K562 (cell line): ENCODE results near the gene NR1I3. TPM values are rescaled to one million over a fixed set of nuclear protein-coding genes. Genes with fewer than 3 reads are reported as not detected.

Experiments used
- ATAC-seq: fragments of 200-7000 bp; cut with Tn5 transposase; 3 replicates; pipeline ENCODE4 v1.9.1; 2020; ENCODE audit warnings: moderate library complexity
- BruUV-seq: library from RNA; stranded (reverse); fragments of 400-500 nt; replicated peaks from 2 replicates; lab custom pipeline; 2021; lab: Mats Ljungman, UMichigan
- CTCF ChIA-PET: fragments of 300-600 bp; formaldehyde crosslinking; extraction: SDS; loops from one replicate; lab custom pipeline; 2021; ENCODE audit warnings: low intra/inter-chr PET ratio; lab: Yijun Ruan, JAX
- POLR2A ChIA-PET: fragments of 300-600, 350-650 bp; sonication (Branson Sonifier 250); formaldehyde crosslinking; extraction: SDS; loops from one replicate; lab custom pipeline; 2021; ENCODE audit warnings: antibody characterized with exemption, inconsistent platforms; lab: Yijun Ruan, JAX
- DNase-seq, 4 experiments: peaks; one replicate each; pipeline versions ENCODE4 v3.0.0 to v3.0.0-alpha.2; 2011 to 2018; ENCODE audit warnings: low spot score in 3 of 4, mixed read lengths in 3 of 4; ENCODE audit errors: extremely low read depth in 1 of 4
- FAIRE-seq: peaks from 2 replicates; lab custom pipeline; 2011; peaks lifted over from hg19 to GRCh38; lab: Jason Lieb, UNC
- H2AFZ ChIP-seq: 2 replicates; pipeline ENCODE4 v1.6.0; 2011; ENCODE audit warnings: low read depth, low read length, control low read depth, inconsistent platforms
- H3K27ac ChIP-seq: fragments of 200-600 bp; 3 replicates; pipeline ENCODE4 v1.8.0; 2011; ENCODE audit warnings: low read depth, mild to moderate bottlenecking, control low read depth, inconsistent platforms, low read length, moderate library complexity, mixed read lengths; ENCODE audit errors: extremely low read depth
- H3K27me3 ChIP-seq, 2 experiments: fragments of 300-600 bp in 1 of 2; 2 replicates in 1 of 2; 3 replicates in 1 of 2; pipeline versions ENCODE4 v1.6.0 to v1.8.0; 2011; ENCODE audit warnings: inconsistent platforms in 2 of 2, low read length in 2 of 2, mild to moderate bottlenecking in 1 of 2, mixed read lengths in 1 of 2, moderate library complexity in 1 of 2; ENCODE audit not compliant: control insufficient read depth in 2 of 2, insufficient read depth in 2 of 2
- H3K36me3 ChIP-seq: fragments of 300-600 bp; 3 replicates; pipeline ENCODE4 v1.8.0; 2011; ENCODE audit warnings: mild to moderate bottlenecking, low read length, inconsistent platforms; ENCODE audit not compliant: control insufficient read depth, insufficient read depth
- H3K4me1 ChIP-seq, 2 experiments: fragments of 200-600 bp in 1 of 2; replicated peaks in 1 of 2; 2 replicates in 1 of 2; 3 replicates in 1 of 2; pipeline versions ENCODE4 v1.5.1 to v1.8.0; 2011; ENCODE audit warnings: inconsistent platforms in 2 of 2, low read length in 2 of 2, mild to moderate bottlenecking in 1 of 2, mixed read lengths in 1 of 2, moderate library complexity in 1 of 2; ENCODE audit not compliant: control insufficient read depth in 2 of 2, insufficient read depth in 2 of 2
- H3K4me2 ChIP-seq: 2 replicates; pipeline ENCODE4 v1.6.1; 2011; ENCODE audit warnings: low read length, control low read depth, inconsistent platforms, mixed read lengths; ENCODE audit not compliant: insufficient read depth
- H3K4me3 ChIP-seq: fragments of 200-600 bp; sonication (generic), shearing (Covaris generic); 2 replicates; pipeline ENCODE4 v1.5.1; 2016; ENCODE audit warnings: control low read depth, inconsistent platforms
- H3K79me2 ChIP-seq: fragments of 200-600 bp; 3 replicates; pipeline ENCODE4 v1.8.0; 2011; ENCODE audit warnings: low read length, inconsistent platforms; ENCODE audit not compliant: control insufficient read depth, insufficient read depth
- H3K9ac ChIP-seq, 2 experiments: 2 replicates each; pipeline versions ENCODE4 v1.6.0 to v1.6.1; 2011; ENCODE audit warnings: low read depth in 2 of 2, low read length in 2 of 2, control low read depth in 1 of 2, inconsistent platforms in 1 of 2, mild to moderate bottlenecking in 1 of 2, mixed read lengths in 1 of 2; ENCODE audit not compliant: insufficient read depth in 1 of 2
- H3K9me1 ChIP-seq: one replicate; pipeline ENCODE4 v1.6.0; 2011; ENCODE audit warnings: inconsistent platforms, mild to moderate bottlenecking, low read length, moderate library complexity; ENCODE audit not compliant: control insufficient read depth, insufficient read depth
- H3K9me3 ChIP-seq: replicated peaks from 2 replicates; pipeline ENCODE4 v1.5.1; 2011; ENCODE audit warnings: low read depth, low read length, inconsistent platforms; ENCODE audit not compliant: control insufficient read depth, insufficient read depth
- H4K20me1 ChIP-seq: replicated peaks from 2 replicates; pipeline ENCODE4 v1.6.1; 2011; ENCODE audit warnings: low read length, inconsistent platforms, mixed read lengths; ENCODE audit not compliant: control insufficient read depth, insufficient read depth
- RFX1 ChIP-seq: fragments of 450-650 bp; IDR thresholded peaks from 2 replicates; pipeline ENCODE4 v1.6.1; 2016; ENCODE audit warnings: mild to moderate bottlenecking, moderate library complexity
- SMARCA5 ChIP-seq: fragments of 450-650 bp; IDR thresholded peaks from 2 replicates; pipeline ENCODE4 v1.6.1; 2016
- ZBTB17 ChIP-seq: fragments of 450-650 bp; formaldehyde crosslinking; IDR thresholded peaks from 2 replicates; pipeline ENCODE4 v1.4.0; 2020; ENCODE audit warnings: mild to moderate bottlenecking
- WGBS: fragments of 100-300 bp; shearing (Covaris generic); methylation state at CpG from one replicate; pipeline ENCODE4 v1.1.6; 2016; ENCODE audit warnings: low coverage, mixed read lengths; ENCODE audit not compliant: insufficient coverage; ENCODE audit errors: missing lambda C conversion rate; 5-methylcytosine and 5-hydroxymethylcytosine counted together
- in situ Hi-C: fragments of 300-500 bp; cut with MboI; formaldehyde crosslinking; loops from 4 replicates; pipeline ENCODE4 v1.15.0; 2018; ENCODE audit warnings: inconsistent platforms, mixed read lengths
- intact Hi-C: fragments of 100-400 bp; cut with micrococcal nuclease; formaldehyde crosslinking; loops from 2 replicates; pipeline ENCODE4 v1.14.2; 2022
- polyA plus RNA-seq, 8 experiments: library from polyadenylated mRNA; depleted of rRNA in 4 of 8; stranded (reverse) in 5 of 8; unstranded in 3 of 8; fragments of >200 nt; fragmentation: Nextera tagmentation in 2 of 8; fragmentation: Illumina TruSeq in 1 of 8; extraction: Ambion mirVana in 2 of 8; extraction: Trizol in 1 of 8; gene quantifications; 2 replicates each; pipeline versions ENCODE4 v1.2.1 to v1.2.3, GENCODE V29; 2011 to 2014; ENCODE audit warnings: inconsistent platforms in 1 of 8, missing spikeins in 1 of 8
- total RNA-seq, 7 experiments: library from RNA; depleted of rRNA in 6 of 7; stranded (reverse); fragments of >200 nt in 6 of 7; fragmentation: Illumina TruSeq in 2 of 7; extraction: Trizol in 2 of 7; gene quantifications; 2 replicates each; pipeline versions ENCODE4 v1.2.1 to v1.2.3, GENCODE V29; 2011 to 2021; ENCODE audit warnings: low replicate concordance in 1 of 7
- TF ChIP-seq, protein P1 (sequence below): fragments of 450-650 bp; formaldehyde crosslinking; IDR thresholded peaks from 2 replicates; pipeline ENCODE4 v1.4.0; 2022; ENCODE audit warnings: missing genetic modification characterization

Gene NR1I3
- total and polyA plus RNA-seq, 9 of the 15 experiments (the other 6 are each of a cell fraction or from before 2014, with no cell fraction given), result 0.11 TPM; not detected in 8

DNA sequence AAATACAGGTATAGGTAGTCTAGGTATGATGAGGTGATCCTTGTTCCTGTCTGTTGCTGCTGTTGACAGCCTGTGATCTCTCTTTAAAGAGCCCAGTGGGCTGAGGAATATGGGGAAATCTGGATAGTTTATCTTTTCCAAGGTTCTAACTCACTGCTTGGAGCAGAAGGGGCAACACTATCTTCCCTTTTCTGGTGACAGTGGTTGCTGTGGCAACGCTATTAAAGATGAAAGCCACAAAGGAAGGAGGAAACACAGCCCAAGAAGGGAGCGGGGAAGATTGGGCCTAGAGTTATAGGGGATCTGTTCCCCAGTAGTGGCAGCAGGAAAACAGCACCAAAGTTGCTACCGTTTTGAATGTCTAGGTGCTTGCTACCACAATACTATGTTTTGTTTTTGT is 29.3 kb upstream of the NR1I3 start:
- Histone ChIP-seq H3K4me2 (no peak overlapping the region), H3K27me3 (peaks cover 3 to 27% of the 10 kb centered on the region in 2 experiments; a peak in 4 of 5 replicates), H2AFZ (no peak overlapping the region), H3K36me3 (no peaks in the 10 kb centered on the region), H4K20me1 (no peaks in the 10 kb centered on the region), H3K79me2 (no peaks in the 10 kb centered on the region), H3K9ac (no peak overlapping the region), H3K4me3 (no peak overlapping the region), H3K27ac (no peak overlapping the region), H3K9me1 (no peaks in the 10 kb centered on the region), H3K9me3 (no peaks in the 10 kb centered on the region), H3K4me1 (no peaks in the 10 kb centered on the region)
- TF ChIP-seq, protein P1, sequence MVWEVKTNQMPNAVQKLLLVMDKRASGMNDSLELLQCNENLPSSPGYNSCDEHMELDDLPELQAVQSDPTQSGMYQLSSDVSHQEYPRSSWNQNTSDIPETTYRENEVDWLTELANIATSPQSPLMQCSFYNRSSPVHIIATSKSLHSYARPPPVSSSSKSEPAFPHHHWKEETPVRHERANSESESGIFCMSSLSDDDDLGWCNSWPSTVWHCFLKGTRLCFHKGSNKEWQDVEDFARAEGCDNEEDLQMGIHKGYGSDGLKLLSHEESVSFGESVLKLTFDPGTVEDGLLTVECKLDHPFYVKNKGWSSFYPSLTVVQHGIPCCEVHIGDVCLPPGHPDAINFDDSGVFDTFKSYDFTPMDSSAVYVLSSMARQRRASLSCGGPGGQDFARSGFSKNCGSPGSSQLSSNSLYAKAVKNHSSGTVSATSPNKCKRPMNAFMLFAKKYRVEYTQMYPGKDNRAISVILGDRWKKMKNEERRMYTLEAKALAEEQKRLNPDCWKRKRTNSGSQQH (CRISPR knock-in tag), result no peak
- peak; percentile 73 for TF ChIP-seq RFX1
- POLR2A ChIA-PET, result no interaction called here
- CTCF ChIA-PET, result no interaction called here
- WGBS, result 4% methylated on average over 3 of the region's 3 CpGs
- ATAC-seq, result no peak
- intact Hi-C loops (no loop called here), in situ Hi-C loops (no loop called here)
- no TSS peak for BruUV-seq
- no peak for DNase-seq
- FAIRE-seq, result no peak

DNA sequence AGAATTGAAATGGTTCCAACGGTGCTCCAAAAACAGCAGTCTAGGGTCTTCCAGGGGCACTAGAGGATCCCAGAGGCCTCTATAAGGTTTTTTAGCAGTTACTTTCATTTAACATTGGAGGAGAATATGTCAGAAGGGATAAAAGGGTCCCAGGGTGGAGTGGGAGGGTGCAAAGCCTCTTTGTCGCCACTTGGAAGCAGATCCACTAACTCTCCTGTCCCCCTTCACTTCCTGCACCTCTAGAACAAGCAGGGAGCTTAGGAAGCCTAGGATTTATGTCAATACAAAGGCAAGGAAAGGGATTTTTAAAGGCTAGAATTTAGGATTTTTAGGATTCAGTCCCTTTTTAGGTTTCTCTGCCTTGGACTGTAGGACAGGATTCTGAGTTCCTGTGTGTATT is 28.8 kb upstream of the NR1I3 start:
- BruUV-seq, result no TSS peak
- FAIRE-seq (no peak), DNase-seq (no peak), ATAC-seq (no peak)
- Histone ChIP-seq H4K20me1 (no peaks in the 10 kb centered on the region), H3K27ac (no peak overlapping the region), H3K9me3 (no peaks in the 10 kb centered on the region), H3K36me3 (no peaks in the 10 kb centered on the region), H3K4me2 (no peak overlapping the region), H3K79me2 (no peaks in the 10 kb centered on the region), H3K4me3 (no peak overlapping the region), H3K4me1 (no peaks in the 10 kb centered on the region), H2AFZ (no peak overlapping the region), H3K27me3 (peaks cover 3 to 29% of the 10 kb centered on the region in 2 experiments; a peak in 4 of 5 replicates)
- in situ Hi-C loops, result no loop called here
- WGBS, result 0% methylated on average over 2 of the region's 2 CpGs
- no peak for TF ChIP-seq ZBTB17 (CRISPR knock-in tag)
- TF ChIP-seq SMARCA5, result no peak
- TF ChIP-seq, all 486 proteins: peak for 0
- CTCF ChIA-PET, result no interaction called here
- Histone ChIP-seq H3K9ac (no peak overlapping the region), H3K9me1 (no peaks in the 10 kb centered on the region)
- intact Hi-C loops, result no loop called here
- POLR2A ChIA-PET, result interaction anchor here (0.6 to 1.2 kb wide), 3 partner anchors 17 to 1155 kb away, joined by 3 read pairs; no protein-coding TSS in a partner anchor
